Activated T-cell treated with anti-CD3 and anti-CD28 coated beads, Interleukin-2, amount 50 U/mL, for 72 hours (primary cell): ENCODE results near the gene COL1A1. TPM values are rescaled to one million over a fixed set of nuclear protein-coding genes. Genes with fewer than 3 reads are reported as not detected.

Experiments used
- ATAC-seq, 2 donors: fragments of 150-1000 bp; cut with Tn5 transposase; replicated peaks in 1 of 2; 2 replicates each; pipeline ENCODE4 v1.10.0; 2021; ENCODE audit warnings: moderate library complexity in 2 of 2, mild to moderate bottlenecking in 1 of 2
- DNase-seq, 2 donors: peaks; one replicate each; pipeline ENCODE4 v3.0.0; 2021 to 2022; ENCODE audit warnings: mixed read lengths in 1 of 2
- H3K27ac Mint-ChIP-seq: one replicate; pipeline ENCODE4 v1.8.0; 2022; ENCODE audit warnings: mild to moderate bottlenecking, moderate library complexity, mixed read lengths
- H3K27me3 Mint-ChIP-seq: one replicate; pipeline ENCODE4 v1.8.0; 2022; ENCODE audit warnings: low read depth, mixed read lengths
- H3K36me3 Mint-ChIP-seq, 2 donors: one replicate each; pipeline ENCODE4 v1.8.0; 2022; ENCODE audit warnings: mixed read lengths in 2 of 2, mild to moderate bottlenecking in 1 of 2; ENCODE audit not compliant: insufficient read depth in 2 of 2
- H3K4me1 Mint-ChIP-seq: one replicate; pipeline ENCODE4 v1.8.0; 2022; ENCODE audit warnings: low read depth, mixed read lengths
- H3K4me3 Mint-ChIP-seq, 2 donors: one replicate each; pipeline ENCODE4 v1.8.0; 2022; ENCODE audit warnings: mild to moderate bottlenecking in 2 of 2, mixed read lengths in 2 of 2, moderate library complexity in 2 of 2
- H3K9me3 Mint-ChIP-seq, 2 donors: one replicate each; pipeline ENCODE4 v1.8.0; 2022; ENCODE audit warnings: mixed read lengths in 2 of 2
- total RNA-seq, 2 donors: library from RNA; stranded (reverse); gene quantifications; one replicate each; pipeline ENCODE4 v1.2.3, GENCODE V29; 2022

The COL1A1 gene
- total RNA-seq, 2 donors from 2014 or later = 9.8 to 10.3 TPM

- Mint-ChIP-seq H3K4me1 (peaks cover 6% of the 10 kb centered on the region), H3K36me3 (peaks cover 3% of the 10 kb centered on the region in 2 donors), H3K4me3 (no peak overlapping the region), H3K9me3 (peaks cover under 1 to 3% of the 10 kb centered on the region in 2 donors), H3K27me3 (peaks cover 8% of the 10 kb centered on the region), H3K27ac (no peak overlapping the region)
- DNase-seq (no peak), ATAC-seq (no peak)
Measured at GRCh38 chr17:50220811-50221210, 19.4 kb upstream of the COL1A1 start.

- Mint-ChIP-seq H3K4me1 (peaks cover 6% of the 10 kb centered on the region), H3K36me3 (peaks cover 2 to 3% of the 10 kb centered on the region in 2 donors), H3K9me3 (no peaks in the 10 kb centered on the region), H3K27ac (no peak overlapping the region), H3K4me3 (no peak overlapping the region), H3K27me3 (peaks cover 10% of the 10 kb centered on the region)
- DNase-seq (no peak), ATAC-seq (no peak)
Measured at GRCh38 chr17:50219939-50220465, 18.6 kb upstream of the COL1A1 start.

- Mint-ChIP-seq H3K27ac (no peak overlapping the region), H3K36me3 (no peaks in the 10 kb centered on the region), H3K27me3 (peaks cover 16% of the 10 kb centered on the region), H3K9me3 (no peaks in the 10 kb centered on the region), H3K4me3 (no peak overlapping the region), H3K4me1 (peaks cover 6% of the 10 kb centered on the region)
- DNase-seq = no peak
- no peak for ATAC-seq
Measured at GRCh38 chr17:50219342-50219741, 17.9 kb upstream of the COL1A1 start.

GRCh38 chr17:50218771-50219315 is 17.4 kb upstream of the COL1A1 start:
- H3K36me3 Mint-ChIP-seq = no peaks in the 10 kb centered on the region
- no peak overlapping the region for H3K27ac Mint-ChIP-seq
- H3K4me3 Mint-ChIP-seq = no peak overlapping the region
- peaks cover 6% of the 10 kb centered on the region for H3K4me1 Mint-ChIP-seq
- DNase-seq (no peak), ATAC-seq (no peak)
- peaks cover 21% of the 10 kb centered on the region for H3K27me3 Mint-ChIP-seq
- H3K9me3 Mint-ChIP-seq = no peaks in the 10 kb centered on the region

- ATAC-seq (no peak), DNase-seq (no peak)
- Mint-ChIP-seq H3K27me3 (peaks cover 21% of the 10 kb centered on the region), H3K4me3 (no peak overlapping the region), H3K36me3 (no peaks in the 10 kb centered on the region), H3K27ac (no peak overlapping the region), H3K9me3 (no peaks in the 10 kb centered on the region), H3K4me1 (peaks cover 9% of the 10 kb centered on the region)
Measured at GRCh38 chr17:50218071-50218759, 16.8 kb upstream of the COL1A1 start.

GRCh38 chr17:50217591-50217990 is 16.2 kb upstream of the COL1A1 start:
- H3K4me1 Mint-ChIP-seq = peaks cover 15% of the 10 kb centered on the region
- DNase-seq (no peak), ATAC-seq (no peak)
- H3K27ac Mint-ChIP-seq = no peak overlapping the region
- no peaks in the 10 kb centered on the region for H3K9me3 Mint-ChIP-seq
- peaks cover 21% of the 10 kb centered on the region for H3K27me3 Mint-ChIP-seq
- no peak overlapping the region for H3K4me3 Mint-ChIP-seq
- H3K36me3 Mint-ChIP-seq = no peaks in the 10 kb centered on the region

GRCh38 chr17:50214976-50215760 is 13.7 kb upstream of the COL1A1 start:
- peaks cover 32% of the 10 kb centered on the region for H3K27me3 Mint-ChIP-seq
- peaks cover 18% of the 10 kb centered on the region for H3K4me1 Mint-ChIP-seq
- H3K36me3 Mint-ChIP-seq = no peaks in the 10 kb centered on the region
- H3K27ac Mint-ChIP-seq = no peak overlapping the region
- H3K4me3 Mint-ChIP-seq = no peak overlapping the region
- DNase-seq = no peak
- H3K9me3 Mint-ChIP-seq = no peaks in the 10 kb centered on the region
- no peak for ATAC-seq

GRCh38 chr17:50213026-50214022 is 11.9 kb upstream of the COL1A1 start:
- peak overlapping the region in 1 of 2 donors; percentile 1 for H3K4me3 Mint-ChIP-seq
- H3K36me3 Mint-ChIP-seq = no peaks in the 10 kb centered on the region
- H3K9me3 Mint-ChIP-seq = no peaks in the 10 kb centered on the region
- DNase-seq (peak; percentile 70 to 74), ATAC-seq (peak; percentile 97 to 98)
- peaks cover 18% of the 10 kb centered on the region for H3K4me1 Mint-ChIP-seq
- no peak overlapping the region for H3K27ac Mint-ChIP-seq
- H3K27me3 Mint-ChIP-seq = peaks cover 42% of the 10 kb centered on the region

GRCh38 chr17:50212121-50212843 is 10.9 kb upstream of the COL1A1 start:
- peaks cover 18% of the 10 kb centered on the region for H3K4me1 Mint-ChIP-seq

GRCh38 chr17:50211249-50212120 is 10.1 kb upstream of the COL1A1 start:
- Mint-ChIP-seq H3K27ac (no peak overlapping the region), H3K4me1 (peaks cover 18% of the 10 kb centered on the region), H3K9me3 (no peaks in the 10 kb centered on the region), H3K27me3 (peaks cover 51% of the 10 kb centered on the region), H3K4me3 (no peak overlapping the region), H3K36me3 (no peaks in the 10 kb centered on the region)
- no peak for DNase-seq
- ATAC-seq = no peak

More at GRCh38 chr17:50212121-50212843, 10.9 kb upstream of the COL1A1 start:
- Mint-ChIP-seq H3K36me3 (no peaks in the 10 kb centered on the region), H3K4me3 (no peak overlapping the region), H3K27ac (no peak overlapping the region), H3K9me3 (no peaks in the 10 kb centered on the region), H3K27me3 (peaks cover 45% of the 10 kb centered on the region)
- no peak for DNase-seq
- ATAC-seq = no peak
